Measurements from ENCODE around the gene GFER. TPM values are rescaled to one million over a fixed set of nuclear protein-coding genes. Genes with fewer than 3 reads are reported as not detected.

The GFER gene
- total RNA-seq, 1 experiment from 2014 or later, result 17.0 TPM

- H3K4me1 ChIP-seq (ENCODE audit: low read length), result peaks cover 7% of the 10 kb centered on the region
- no peak within 1 kb of the TSS for H3K27ac ChIP-seq (ENCODE audit: low read length)
- no peaks in the 10 kb centered on the region for H3K27me3 ChIP-seq (ENCODE audit: low read length)
- H4K20me1 ChIP-seq (ENCODE audit: insufficient read depth, low read depth, low read length), result no peaks in the 10 kb centered on the region
- no peaks in the 10 kb centered on the region for H3K79me2 ChIP-seq (ENCODE audit: low read length)
- no peaks in the 10 kb centered on the region for H3K36me3 ChIP-seq (ENCODE audit: insufficient read depth, low read length)
- no peaks in the 10 kb centered on the region for H3K9me2 ChIP-seq (replicated peaks; ENCODE audit: insufficient read depth, low read length)
- H3K4me3 ChIP-seq (ENCODE audit: low read length), result no peak within 1 kb of the TSS
- no peak within 1 kb of the TSS for H2AFZ ChIP-seq (ENCODE audit: low read length)
- H3K9ac ChIP-seq (ENCODE audit: low read length), result no peak within 1 kb of the TSS
- no peaks in the 10 kb centered on the region for H3K9me3 ChIP-seq (ENCODE audit: low read length)
- peak; percentile 65 for DNase-seq
- no peak within 1 kb of the TSS for H3K4me2 ChIP-seq (ENCODE audit: low read depth, low read length, poor library complexity, severe bottlenecking)
Measured at GRCh38 chr16:2019518-2019920, 35.5 kb downstream of the GFER start, which contains the start of gene NPW. Gene NPW, plus strand, starts transcription at chr16:2019785.

GRCh38 chr16:2019921-2020831 is 36.2 kb downstream of the GFER start:
- H2AFZ ChIP-seq (ENCODE audit: low read length), result no peak overlapping the region
- H3K9me3 ChIP-seq (ENCODE audit: low read length), result no peaks in the 10 kb centered on the region
- no peak overlapping the region for H3K27ac ChIP-seq (ENCODE audit: low read length)
- H4K20me1 ChIP-seq (ENCODE audit: insufficient read depth, low read depth, low read length), result no peaks in the 10 kb centered on the region
- no peak overlapping the region for H3K4me2 ChIP-seq (ENCODE audit: low read depth, low read length, poor library complexity, severe bottlenecking)
- H3K4me1 ChIP-seq (ENCODE audit: low read length), result peaks cover 7% of the 10 kb centered on the region
- no peak overlapping the region for H3K9ac ChIP-seq (ENCODE audit: low read length)
- H3K27me3 ChIP-seq (ENCODE audit: low read length), result no peaks in the 10 kb centered on the region
- no peak for DNase-seq
- H3K79me2 ChIP-seq (ENCODE audit: low read length), result no peaks in the 10 kb centered on the region
- H3K9me2 ChIP-seq (replicated peaks; ENCODE audit: insufficient read depth, low read length), result no peaks in the 10 kb centered on the region
- H3K4me3 ChIP-seq (ENCODE audit: low read length), result no peak overlapping the region
- H3K36me3 ChIP-seq (ENCODE audit: insufficient read depth, low read length), result no peaks in the 10 kb centered on the region

- H3K27ac ChIP-seq (ENCODE audit: low read length), result no peak overlapping the region
- H3K36me3 ChIP-seq (ENCODE audit: insufficient read depth, low read length), result no peaks in the 10 kb centered on the region
- H3K4me2 ChIP-seq (ENCODE audit: low read depth, low read length, poor library complexity, severe bottlenecking), result peak overlapping the region; percentile 58
- no peaks in the 10 kb centered on the region for H3K27me3 ChIP-seq (ENCODE audit: low read length)
- peak overlapping the region; percentile 52 for H3K9ac ChIP-seq (ENCODE audit: low read length)
- no peak for DNase-seq
- peaks cover 7% of the 10 kb centered on the region for H3K4me1 ChIP-seq (ENCODE audit: low read length)
- no peaks in the 10 kb centered on the region for H3K9me2 ChIP-seq (replicated peaks; ENCODE audit: insufficient read depth, low read length)
- H2AFZ ChIP-seq (ENCODE audit: low read length), result peak overlapping the region; percentile 69; the same call in 1 of the 2 replicates
- no peaks in the 10 kb centered on the region for H3K79me2 ChIP-seq (ENCODE audit: low read length)
- H3K9me3 ChIP-seq (ENCODE audit: low read length), result no peaks in the 10 kb centered on the region
- H4K20me1 ChIP-seq (ENCODE audit: insufficient read depth, low read depth, low read length), result no peaks in the 10 kb centered on the region
- peak overlapping the region; percentile 51; the same call in 1 of the 2 replicates for H3K4me3 ChIP-seq (ENCODE audit: low read length)
Measured at GRCh38 chr16:2022723-2023091, 38.7 kb downstream of the GFER start.

GRCh38 chr16:2023092-2024031 is 39.4 kb downstream of the GFER start:
- H3K27ac ChIP-seq (ENCODE audit: low read length), result no peak overlapping the region
- no peaks in the 10 kb centered on the region for H4K20me1 ChIP-seq (ENCODE audit: insufficient read depth, low read depth, low read length)
- DNase-seq, result peak; percentile 96
- no peaks in the 10 kb centered on the region for H3K79me2 ChIP-seq (ENCODE audit: low read length)
- no peaks in the 10 kb centered on the region for H3K9me2 ChIP-seq (replicated peaks; ENCODE audit: insufficient read depth, low read length)
- H3K4me2 ChIP-seq (ENCODE audit: low read depth, low read length, poor library complexity, severe bottlenecking), result peak overlapping the region; percentile 58
- peaks cover 7% of the 10 kb centered on the region for H3K4me1 ChIP-seq (ENCODE audit: low read length)
- no peaks in the 10 kb centered on the region for H3K27me3 ChIP-seq (ENCODE audit: low read length)
- H3K4me3 ChIP-seq (ENCODE audit: low read length), result peak overlapping the region; percentile 51; the same call in 1 of the 2 replicates
- H3K36me3 ChIP-seq (ENCODE audit: insufficient read depth, low read length), result no peaks in the 10 kb centered on the region
- H2AFZ ChIP-seq (ENCODE audit: low read length), result peak overlapping the region; percentile 69; the same call in 1 of the 2 replicates
- no peaks in the 10 kb centered on the region for H3K9me3 ChIP-seq (ENCODE audit: low read length)
- H3K9ac ChIP-seq (ENCODE audit: low read length), result peak overlapping the region; percentile 52

DNA sequence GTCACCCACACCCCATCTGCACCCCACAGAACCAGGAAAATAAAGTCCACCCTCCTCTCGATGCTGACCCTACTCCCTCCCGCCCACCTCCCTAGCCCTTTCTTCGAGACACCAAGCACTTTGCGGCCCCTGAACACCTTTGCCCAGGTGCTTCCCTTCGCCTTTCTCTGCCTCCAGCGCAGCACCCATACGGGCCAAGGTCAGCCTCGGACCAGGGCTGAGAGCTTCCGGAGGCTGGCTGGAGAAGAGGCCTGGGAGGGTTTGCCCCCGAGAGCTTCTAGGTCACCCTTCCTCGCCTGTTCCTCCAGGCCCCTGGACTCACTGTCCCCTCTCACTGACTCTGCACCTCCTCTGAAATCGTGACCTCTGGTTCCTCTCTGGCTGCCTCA is 40.0 kb downstream of the GFER start:
- no peaks in the 10 kb centered on the region for H3K27me3 ChIP-seq (ENCODE audit: low read length)

DNA sequence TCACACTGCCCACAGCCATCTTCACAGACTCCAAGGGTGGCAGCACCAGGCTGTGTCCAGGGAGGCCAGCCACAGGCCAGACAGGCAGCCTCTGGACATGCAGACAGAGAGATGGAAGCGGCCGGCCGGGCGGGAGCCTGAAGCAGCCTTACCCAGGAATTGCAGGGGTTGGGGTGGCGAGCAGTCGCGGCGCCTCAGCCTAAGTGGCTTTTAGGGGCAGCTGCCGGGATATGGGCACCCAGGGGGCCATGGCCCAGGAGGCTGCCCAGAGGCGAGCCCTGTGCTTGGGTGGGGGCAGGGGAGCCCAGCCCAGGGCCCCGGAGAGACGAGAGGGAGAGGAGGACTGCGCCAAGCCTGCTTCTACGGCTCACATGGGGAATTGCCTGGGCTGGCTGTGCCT is 41.3 kb downstream of the GFER start:
- Histone ChIP-seq H3K9me3 (ENCODE audit: low read length) (no peaks in the 10 kb centered on the region), H3K27me3 (ENCODE audit: low read length) (no peaks in the 10 kb centered on the region), H3K9ac (ENCODE audit: low read length) (no peak overlapping the region), H3K9me2 (replicated peaks; ENCODE audit: insufficient read depth, low read length) (no peaks in the 10 kb centered on the region), H3K4me3 (ENCODE audit: low read length) (no peak overlapping the region), H3K27ac (ENCODE audit: low read length) (no peak overlapping the region), H3K4me2 (ENCODE audit: low read depth, low read length, poor library complexity, severe bottlenecking) (no peak overlapping the region), H3K36me3 (ENCODE audit: insufficient read depth, low read length) (no peaks in the 10 kb centered on the region), H3K4me1 (ENCODE audit: low read length) (peaks cover 7% of the 10 kb centered on the region), H3K79me2 (ENCODE audit: low read length) (no peaks in the 10 kb centered on the region), H4K20me1 (ENCODE audit: insufficient read depth, low read depth, low read length) (no peaks in the 10 kb centered on the region), H2AFZ (ENCODE audit: low read length) (no peak overlapping the region)
- DNase-seq, result no peak

More for the DNA sequence above, 40.0 kb downstream of the GFER start:
- Histone ChIP-seq H3K9me2 (replicated peaks; ENCODE audit: insufficient read depth, low read length) (no peaks in the 10 kb centered on the region), H2AFZ (ENCODE audit: low read length) (no peak overlapping the region), H3K4me2 (ENCODE audit: low read depth, low read length, poor library complexity, severe bottlenecking) (no peak overlapping the region), H3K36me3 (ENCODE audit: insufficient read depth, low read length) (no peaks in the 10 kb centered on the region), H3K9me3 (ENCODE audit: low read length) (no peaks in the 10 kb centered on the region), H3K4me3 (ENCODE audit: low read length) (no peak overlapping the region), H3K79me2 (ENCODE audit: low read length) (no peaks in the 10 kb centered on the region), H4K20me1 (ENCODE audit: insufficient read depth, low read depth, low read length) (no peaks in the 10 kb centered on the region), H3K9ac (ENCODE audit: low read length) (no peak overlapping the region), H3K4me1 (ENCODE audit: low read length) (peaks cover 7% of the 10 kb centered on the region), H3K27ac (ENCODE audit: low read length) (no peak overlapping the region)
- DNase-seq, result no peak

DNA sequence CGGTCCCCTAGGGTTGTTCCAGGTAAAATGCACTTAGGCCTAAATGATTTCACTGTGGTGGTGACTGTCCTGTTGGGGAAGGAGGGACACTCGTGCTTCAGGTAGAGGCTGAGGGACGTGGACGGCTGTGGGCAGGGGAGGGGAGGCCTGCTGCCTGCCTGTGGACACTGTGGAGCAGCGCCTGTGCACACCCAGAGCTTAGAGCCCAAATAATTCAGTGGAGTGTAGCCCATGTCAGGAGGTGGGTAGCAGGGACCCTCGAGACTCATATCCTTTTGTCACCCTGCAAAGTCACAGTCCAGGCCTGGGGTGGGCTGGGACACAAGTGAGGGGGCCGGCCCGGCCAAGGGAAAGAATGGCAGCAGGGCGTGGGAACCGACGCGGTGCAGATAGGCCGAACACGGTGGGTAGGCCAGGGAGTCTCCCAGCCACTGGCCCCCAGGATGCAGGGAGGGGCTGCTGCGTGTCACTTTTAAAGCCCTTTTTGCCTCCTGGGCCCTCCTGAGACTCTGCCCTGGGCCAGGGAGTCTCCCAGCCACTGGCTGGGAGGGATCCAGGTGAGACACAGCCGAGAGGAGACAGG is 42.0 kb downstream of the GFER start:
- no peaks in the 10 kb centered on the region for H3K9me3 ChIP-seq (ENCODE audit: low read length)
- H3K4me3 ChIP-seq (ENCODE audit: low read length), result no peak overlapping the region
- H3K27ac ChIP-seq (ENCODE audit: low read length), result no peak overlapping the region
- no peak overlapping the region for H3K9ac ChIP-seq (ENCODE audit: low read length)
- no peak for DNase-seq
- H3K36me3 ChIP-seq (ENCODE audit: insufficient read depth, low read length), result no peaks in the 10 kb centered on the region
- no peak overlapping the region for H3K4me2 ChIP-seq (ENCODE audit: low read depth, low read length, poor library complexity, severe bottlenecking)
- no peaks in the 10 kb centered on the region for H3K79me2 ChIP-seq (ENCODE audit: low read length)
- H3K4me1 ChIP-seq (ENCODE audit: low read length), result peaks cover 7% of the 10 kb centered on the region
- no peaks in the 10 kb centered on the region for H3K27me3 ChIP-seq (ENCODE audit: low read length)
- H3K9me2 ChIP-seq (replicated peaks; ENCODE audit: insufficient read depth, low read length), result no peaks in the 10 kb centered on the region
- H4K20me1 ChIP-seq (ENCODE audit: insufficient read depth, low read depth, low read length), result no peaks in the 10 kb centered on the region
- no peak overlapping the region for H2AFZ ChIP-seq (ENCODE audit: low read length)

All from Karpas-422 (cell line).